ENCODE data around the gene SYTL5.
A peak's percentile ranks its signal among the peaks of the same experiment; 100 is the strongest.

SYTL5 gene

DNA sequence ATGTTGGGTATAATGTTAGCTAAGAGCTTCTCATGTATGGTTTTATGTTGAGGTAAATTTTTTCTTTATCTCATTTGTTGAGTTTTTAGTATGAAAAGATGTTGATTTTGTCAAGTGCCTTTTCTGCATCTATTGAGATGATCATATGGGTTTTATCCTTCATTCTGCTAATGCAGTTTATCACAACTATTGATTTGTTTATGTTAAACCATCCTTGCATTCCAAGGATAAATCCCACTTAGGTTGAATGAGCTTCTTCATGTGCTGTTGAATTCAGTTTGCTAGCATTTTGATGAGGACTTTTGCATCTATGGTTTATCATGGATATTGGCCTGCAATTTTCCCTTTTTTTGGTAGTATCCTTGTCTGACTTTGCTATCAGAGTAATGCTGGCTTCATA, 93.3 kb downstream of the SYTL5 start:
- DNase-seq: no peak

DNA sequence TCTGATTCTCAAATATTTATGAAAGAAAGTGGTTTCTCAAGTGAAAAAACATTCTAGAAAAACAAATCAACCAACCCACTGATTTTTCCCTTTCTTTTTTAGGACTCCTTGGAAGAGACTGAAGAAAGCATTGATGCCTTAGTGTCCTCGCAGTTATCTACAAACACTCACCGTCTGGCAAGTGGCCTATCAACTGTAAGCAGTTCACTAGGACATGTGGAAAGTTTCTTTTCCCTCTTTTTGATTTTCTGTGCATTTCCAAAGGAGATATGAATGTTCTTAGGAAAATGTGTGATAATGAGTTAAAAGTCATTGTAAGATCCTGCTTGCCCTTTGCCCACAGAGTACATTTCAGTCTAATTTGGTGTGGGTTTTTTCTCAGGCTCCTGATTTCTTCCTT, 95.9 kb downstream of the SYTL5 start:
- no peak for DNase-seq

DNA sequence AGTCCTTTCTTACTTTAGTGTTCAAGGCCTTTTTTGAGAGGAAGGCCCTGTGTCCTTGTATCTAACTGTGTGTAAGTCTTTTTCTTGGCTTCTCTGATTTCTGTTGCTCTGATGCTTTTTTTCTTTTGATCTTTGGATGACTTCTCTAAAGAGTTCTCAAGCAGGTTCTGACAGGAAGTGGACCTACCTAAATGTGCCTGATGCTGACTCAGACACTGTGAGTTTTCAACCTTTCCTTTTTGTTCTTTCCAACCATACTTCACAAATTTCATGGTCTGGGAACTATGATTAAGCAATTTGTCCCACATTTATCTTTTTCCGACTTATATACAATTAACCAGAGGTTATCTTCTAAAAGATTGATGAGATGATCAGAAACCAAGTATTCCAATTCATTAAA, 96.5 kb downstream of the SYTL5 start:
- DNase-seq: no peak

DNA sequence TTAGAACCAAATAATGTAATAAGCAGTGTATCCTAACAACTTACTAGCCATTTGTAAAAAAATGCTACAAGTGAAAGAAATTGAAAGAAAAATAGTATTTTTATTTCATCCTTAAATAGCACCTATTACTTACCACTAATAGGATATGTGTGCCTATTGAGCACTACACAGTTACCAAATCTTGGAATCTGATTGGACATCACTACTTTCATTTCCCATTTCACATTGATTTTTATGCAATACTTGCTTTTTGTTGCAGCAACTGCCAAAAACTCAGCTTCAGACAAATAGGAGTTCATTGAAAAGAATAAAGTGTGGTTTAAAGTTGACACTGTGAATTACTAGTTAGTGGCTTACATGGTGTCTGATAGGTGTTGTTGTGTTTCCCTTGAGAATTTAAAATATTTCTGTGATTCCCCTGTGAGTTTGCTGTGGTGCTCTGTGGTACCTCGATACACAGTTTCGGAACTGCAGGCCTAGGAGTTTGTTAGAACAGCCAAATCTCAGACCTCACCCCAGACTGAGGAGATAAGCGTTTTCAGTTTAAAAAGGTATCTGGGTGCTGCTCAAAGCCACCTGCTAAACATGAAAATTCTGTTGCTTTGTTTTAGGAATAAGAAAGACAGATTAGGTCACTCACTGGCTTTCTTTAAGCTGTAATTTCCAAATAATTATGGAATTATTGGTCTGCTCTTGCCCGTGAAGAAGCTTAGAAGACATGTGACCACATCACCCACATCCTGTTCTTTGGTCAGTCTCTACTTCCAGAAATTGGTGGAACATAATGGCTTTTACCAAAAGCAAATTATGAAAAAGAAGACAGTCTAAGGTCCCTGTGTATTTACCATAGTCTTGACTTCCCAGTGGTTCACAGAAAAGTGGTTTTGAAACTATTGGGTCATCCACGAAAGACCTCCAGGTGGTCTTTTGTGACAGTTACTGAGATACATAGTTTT, 97.8 kb downstream of the SYTL5 start:
- DNase-seq: no peak

DNA sequence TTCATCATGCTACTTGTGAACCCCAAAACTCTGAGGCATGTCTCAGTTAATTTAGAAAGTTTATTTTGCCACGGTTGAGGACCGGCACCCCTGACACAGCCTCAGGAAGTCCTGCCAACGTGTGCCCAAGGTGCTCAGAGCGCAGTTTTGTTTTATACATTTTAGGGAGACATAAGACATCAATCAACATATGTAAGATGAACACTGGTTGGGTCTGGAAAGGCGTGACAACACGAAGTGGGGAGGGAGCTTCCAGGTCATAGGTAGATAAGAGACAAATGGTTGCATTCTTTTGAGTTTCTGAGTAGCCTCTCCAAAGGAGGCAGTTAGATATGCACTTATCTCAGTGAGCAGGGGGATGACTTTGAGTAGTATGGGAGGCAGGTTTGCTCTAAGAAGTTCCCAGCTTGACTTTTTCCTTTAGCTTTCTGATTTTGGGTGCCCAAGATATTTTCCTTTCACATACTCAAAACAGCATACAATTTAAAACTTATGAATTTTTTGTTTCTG, 98.9 kb downstream of the SYTL5 start:
- DNase-seq: no peak

DNA sequence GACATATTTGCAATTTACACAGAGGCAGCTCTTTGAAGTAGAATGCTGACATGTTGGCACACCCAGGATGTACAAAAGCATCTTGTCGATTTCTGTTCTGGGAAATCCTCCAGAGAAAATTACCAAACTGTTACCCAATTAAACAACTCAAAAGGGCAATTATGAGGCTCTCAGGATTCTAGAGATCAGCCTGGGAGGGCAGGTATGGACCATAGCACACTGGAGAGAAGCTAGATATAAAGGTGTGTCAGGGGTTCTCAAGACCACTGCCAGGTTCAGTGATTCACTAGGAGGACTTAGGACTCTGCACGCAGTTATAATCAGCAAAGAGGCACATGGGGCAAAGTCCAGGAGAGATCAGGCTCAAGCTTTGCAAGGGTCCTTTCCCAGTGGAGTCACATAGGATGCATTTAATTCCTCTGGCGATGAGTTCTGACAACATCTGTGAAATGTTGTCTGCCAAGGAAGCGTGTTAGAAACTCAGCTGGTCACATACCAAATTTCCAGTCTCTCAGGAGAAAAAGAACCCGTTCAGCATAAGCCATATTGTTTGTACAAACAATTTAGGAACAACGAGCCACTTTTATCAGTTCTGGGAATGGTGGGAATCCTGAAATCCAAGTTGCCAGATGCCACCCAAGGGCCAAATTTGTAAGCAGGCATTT, 100.8 kb downstream of the SYTL5 start:
- DNase-seq: no peak

DNA sequence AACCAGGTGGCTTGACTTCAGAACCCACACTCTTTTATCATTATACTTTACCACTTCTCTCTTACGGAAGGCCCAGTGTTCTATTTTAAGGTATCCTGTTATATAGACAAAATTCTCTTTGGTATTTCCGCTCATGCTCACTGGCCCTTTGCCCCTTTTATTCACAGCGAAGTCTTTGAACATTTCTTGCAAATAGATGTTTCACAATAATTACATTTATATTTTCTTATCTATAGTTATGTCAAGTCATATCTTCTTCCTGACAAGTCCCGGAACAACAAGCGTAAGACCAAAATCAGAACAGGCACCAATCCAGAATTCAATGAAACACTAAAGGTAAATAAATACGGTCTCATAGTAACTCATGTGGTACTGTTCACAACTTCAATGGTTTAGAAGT, 102.0 kb downstream of the SYTL5 start:
- no peak for DNase-seq

DNA sequence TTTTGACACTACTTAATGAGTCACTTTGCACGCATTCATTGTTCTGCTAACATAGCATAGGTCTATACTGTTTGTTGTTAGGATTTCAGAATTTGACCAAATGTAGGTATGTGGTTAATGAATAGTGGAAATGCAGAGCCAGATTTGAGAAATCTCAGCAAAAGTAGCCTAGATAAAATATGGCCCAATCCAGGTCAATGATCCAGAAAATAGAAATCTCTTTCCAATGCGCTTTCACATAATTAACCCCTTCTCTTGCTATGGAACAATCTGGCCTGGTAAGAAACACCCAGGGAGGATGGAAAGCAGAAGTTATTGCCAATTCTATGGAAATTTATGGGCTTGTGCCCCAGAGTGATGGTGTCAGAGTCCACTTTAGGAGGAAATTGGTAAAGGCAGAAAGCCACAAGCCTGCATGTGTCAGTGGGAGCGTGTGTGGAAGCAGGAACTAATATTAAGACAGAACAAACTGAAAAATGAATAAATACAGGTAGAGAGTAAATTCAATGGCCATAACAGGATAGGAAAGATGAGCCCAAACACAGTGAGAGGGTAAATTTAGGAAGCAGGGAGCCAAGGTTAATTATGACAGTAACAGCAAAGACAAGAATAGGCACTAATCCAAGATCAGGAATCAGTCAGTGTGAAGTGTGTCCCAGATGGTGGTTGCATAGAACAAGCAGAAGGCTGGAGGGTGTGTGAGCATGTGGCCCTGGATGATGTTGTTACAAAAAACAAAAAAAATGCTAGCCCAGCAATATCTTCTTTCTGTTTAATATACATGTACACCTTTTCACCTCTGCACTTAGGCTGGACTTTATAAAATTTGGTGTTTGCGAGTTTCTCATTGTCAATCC, 102.9 kb downstream of the SYTL5 start:
- DNase-seq: peak in 1 of 2 experiments; percentile 1

DNA sequence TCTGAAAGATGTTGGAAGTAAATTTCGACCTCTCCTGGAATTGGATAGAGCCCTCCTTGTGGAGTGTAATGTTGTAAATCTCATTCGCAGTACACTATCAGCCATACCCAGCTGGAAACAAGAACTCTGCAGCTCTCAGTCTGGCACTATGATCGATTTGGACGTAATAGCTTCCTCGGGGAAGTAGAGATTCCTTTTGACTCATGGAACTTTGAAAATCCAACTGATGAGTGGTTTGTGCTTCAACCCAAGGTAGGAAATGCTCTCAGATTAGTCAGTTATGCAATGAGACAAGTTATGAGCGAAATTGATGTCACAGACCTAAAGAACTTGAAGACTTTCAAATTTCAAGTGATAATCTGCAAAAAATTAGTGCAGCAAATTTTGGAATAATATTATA, 103.9 kb downstream of the SYTL5 start:
- DNase-seq: no peak

DNA sequence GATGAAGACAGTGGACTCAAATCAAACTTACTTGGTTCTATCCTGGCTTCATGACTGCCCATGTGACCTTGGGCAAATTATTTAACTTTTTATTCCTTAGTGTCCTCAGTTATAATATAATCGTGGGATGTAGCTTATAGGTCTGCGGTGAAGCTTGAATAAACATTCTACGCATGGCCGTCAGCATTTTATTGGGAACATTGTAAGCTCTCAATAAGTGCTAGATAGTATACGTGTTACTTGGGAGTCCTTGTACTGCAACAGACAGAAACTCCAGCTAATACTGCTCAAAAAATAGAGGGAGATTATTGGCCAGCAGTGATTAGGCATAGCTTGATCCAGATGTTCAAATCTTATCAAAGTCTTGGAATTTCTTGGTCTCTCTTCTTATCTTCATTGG, 104.8 kb downstream of the SYTL5 start:
- no peak for DNase-seq

DNA sequence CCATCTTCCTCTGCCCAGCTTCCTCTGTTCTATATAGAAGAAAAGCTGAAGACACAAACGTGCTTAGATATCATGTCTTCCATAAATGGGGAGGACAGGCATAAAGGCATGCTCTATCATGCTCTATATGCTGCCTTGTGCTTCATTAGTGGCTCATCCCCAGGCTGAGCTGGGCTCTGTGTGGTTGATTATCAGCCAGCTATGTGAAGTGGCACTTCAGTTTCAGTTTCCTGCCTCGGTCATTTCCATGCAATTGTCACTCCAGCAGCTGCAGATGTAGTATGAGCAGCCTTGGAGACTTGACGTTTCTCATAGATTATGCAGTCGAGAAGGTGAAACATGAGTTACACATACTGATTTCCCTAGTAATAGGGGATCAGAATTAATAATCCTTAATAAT, 106.2 kb downstream of the SYTL5 start:
- DNase-seq: no peak

DNA sequence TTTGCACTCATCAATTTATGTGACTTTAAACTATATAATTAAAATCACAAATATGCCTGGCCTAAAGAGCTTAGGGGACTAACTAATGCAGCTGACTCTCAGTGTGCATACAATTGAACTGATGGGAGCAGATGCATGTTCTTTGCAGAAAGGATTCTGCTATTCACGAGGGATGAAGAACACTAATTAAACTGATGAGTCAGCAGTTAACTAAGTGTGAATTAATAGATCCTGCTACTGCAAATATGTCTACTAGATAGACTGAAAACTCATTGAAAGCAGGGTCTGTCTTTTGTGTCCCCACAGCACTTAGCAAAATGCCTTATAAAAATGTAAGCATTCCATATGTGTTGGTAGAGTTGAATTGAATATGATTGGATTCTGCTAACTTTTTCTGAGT, 110.4 kb downstream of the SYTL5 start:
- DNase-seq: no peak

DNA sequence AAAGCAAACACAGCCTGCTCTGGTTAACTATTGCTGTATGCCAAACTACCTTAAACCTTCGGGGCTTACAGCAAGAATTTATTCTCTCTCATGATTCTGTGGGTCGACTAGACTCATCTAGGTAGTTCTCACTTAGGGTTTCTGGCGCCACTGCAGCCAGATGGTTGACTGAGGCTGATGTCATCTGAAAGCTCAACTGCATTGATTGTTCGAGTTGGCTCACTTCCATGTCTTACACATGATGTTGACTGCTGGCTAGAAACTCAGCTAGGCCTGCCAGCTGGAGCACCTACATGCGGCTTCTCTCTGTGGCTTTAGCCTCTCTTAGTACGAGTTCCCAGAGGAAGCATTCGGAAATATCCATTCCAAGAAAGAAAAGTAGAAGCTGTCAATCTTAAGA, 111.1 kb downstream of the SYTL5 start:
- DNase-seq: peak; percentile 23 to 54

DNA sequence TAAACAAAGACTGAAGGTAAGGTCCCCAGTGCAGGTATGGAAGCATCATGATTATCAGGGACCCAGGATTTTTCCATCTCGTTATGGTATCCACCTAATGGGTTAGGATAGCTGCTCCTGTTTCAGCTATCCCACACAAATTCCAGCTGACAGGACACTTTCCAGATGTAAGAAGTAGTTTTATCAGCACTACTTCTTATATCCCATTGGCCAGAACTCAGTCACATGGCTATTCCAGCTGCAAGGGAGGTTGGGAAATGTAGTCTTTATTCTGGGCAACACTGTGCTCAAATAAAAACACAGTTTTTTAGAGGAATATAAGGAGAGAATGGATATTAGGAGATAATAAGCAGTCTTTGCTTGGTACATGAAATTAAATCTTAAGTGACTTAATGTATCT, 117.6 kb downstream of the SYTL5 start:
- no peak for DNase-seq

DNA sequence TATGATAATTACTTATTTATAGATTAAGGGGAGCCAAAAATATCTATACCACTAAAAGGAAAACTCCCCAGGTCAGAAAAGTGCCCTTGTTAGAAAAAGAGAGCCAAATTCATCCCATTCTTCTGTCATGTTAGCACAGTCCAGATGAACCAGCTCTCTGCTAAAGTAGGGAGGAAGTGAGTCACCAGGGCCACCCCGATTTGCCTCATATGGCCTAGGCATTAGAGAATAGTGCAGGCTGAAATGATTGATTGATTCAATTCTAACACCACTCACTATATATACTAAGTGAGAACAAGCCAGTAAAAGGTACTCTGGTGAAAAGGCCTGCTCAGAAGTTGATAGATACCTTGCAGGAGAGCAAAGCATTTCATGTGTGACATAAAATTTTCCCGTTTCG, 119.8 kb downstream of the SYTL5 start:
- no peak for DNase-seq

DNA sequence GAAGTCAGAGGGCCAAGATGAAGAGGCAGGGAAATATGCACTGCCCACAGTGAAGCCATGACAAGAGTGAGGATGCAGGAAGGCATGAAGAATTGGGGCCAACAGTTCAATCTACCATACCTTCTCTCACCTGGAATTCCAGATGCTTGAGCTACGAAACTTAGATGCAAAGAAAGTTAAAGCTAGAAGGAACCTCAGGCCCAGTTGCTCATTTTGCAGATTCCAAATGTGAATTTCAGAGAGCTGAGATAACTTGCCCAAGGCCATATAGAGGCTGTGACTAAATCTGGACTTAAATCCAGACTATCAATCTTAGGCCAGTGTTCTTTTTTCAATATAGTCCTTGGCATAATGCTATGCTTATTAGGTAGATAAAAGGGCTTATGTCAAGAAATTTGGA, 121.6 kb downstream of the SYTL5 start:
- no peak for DNase-seq

DNA sequence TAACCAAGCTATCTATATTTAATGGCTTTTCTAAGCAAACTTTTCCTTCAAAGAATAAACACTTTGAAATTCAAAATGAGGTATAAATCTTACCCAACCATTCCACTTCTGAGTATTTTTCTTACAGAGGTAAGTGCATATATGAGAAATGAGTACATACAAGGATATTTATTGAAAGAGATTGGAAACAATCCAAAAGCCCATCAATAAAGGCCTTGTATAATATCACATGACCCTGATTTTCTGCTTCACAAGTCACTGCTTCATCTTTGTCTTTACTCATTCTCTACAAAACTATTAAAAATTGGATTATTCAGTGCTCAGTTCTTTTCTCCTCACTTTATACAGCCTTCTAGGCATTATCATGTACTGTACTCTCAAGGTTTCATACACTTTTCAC, 123.0 kb downstream of the SYTL5 start:
- no peak for DNase-seq

DNA sequence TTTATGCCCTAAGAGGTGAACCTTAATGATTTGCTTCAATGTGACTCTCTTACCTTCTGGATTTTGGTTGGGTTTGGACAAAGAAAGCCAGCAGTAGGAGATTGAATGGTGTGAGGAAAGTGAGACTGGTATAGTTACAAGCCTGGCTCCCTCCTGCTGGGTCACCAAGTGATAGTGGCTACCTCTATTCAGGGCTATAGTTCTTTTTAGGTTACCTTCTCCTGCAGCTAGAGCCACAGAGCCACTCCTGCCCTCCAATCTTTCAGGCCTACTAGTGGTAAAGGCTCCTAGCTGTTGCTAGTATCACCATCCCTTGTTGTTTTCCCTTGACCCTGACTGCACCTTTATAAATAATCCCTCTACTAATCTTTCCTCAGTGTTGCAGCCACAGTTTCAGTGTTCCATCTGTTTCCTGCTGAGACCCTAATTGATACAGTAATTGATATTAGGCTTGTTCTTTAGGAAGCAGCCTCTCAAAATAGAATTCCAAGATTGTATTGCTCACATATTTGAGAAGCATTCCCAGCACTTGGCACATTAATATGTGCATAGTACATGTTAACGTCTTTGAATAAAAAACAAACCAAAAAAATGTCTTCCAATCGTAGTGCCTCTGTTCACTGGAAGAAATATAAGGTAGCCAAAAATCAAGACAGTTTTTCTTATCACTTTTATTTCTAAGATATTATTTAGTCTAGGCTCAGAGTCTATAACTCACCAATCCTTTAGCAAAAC, 132.0 kb downstream of the SYTL5 start:
- no peak for DNase-seq

DNA sequence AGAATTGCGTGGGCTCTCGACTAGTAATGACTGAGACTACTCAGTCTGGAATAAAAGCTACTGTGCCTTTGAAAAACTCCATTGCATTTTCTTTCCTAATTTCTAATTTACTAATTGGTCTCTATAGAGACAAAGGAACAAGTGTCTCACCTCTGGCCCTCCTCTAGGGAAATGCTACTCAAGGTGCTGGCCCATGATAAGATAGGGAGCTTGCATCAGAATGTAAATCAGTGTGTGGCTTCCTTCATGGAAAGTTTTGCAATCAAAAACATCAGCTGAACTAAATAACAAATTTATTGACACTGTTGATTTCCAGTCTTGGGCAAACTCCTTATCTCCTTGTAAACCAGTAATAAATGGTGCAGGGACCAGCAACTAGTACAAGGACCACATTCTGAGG, 132.5 kb downstream of the SYTL5 start:
- no peak for DNase-seq

DNA sequence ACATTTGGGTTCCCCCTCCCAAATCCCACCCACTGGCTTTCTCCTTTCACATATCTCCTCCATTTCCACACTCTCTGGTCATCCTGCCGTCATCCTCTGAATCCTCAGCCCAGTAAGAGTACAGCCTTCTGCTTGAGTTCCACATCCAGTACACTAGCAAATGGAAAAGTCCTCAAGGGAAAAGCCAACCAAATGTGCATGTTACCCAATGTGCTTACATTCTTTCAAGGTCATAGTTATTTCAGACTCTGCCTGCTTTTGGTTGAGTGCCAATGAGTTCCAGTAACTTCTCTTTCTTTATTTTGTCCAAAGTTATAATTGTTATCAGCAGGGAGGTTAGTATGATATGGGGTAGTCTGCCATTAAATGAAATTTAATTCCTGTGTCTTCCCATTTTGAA, 136.3 kb downstream of the SYTL5 start:
- no peak for DNase-seq

DNA sequence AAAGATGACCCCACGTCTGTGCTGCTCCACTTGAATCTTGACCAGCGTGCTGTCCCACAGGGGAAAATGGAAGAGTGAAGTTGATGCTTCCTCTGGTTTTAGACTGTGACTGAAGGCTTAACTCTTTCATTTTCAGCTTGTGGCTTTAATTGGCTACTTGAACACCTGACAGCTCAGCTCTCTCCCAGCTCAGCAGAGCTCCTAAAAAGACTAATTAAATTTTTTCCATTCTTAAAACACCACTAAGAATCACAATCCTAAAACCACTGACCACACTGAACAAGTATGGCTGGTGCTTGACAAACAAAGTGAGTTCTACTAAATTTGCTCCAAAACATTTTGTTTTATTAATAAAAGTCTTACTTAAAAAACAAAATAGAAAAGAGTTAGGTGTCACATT, 142.7 kb downstream of the SYTL5 start:
- DNase-seq: no peak

DNA sequence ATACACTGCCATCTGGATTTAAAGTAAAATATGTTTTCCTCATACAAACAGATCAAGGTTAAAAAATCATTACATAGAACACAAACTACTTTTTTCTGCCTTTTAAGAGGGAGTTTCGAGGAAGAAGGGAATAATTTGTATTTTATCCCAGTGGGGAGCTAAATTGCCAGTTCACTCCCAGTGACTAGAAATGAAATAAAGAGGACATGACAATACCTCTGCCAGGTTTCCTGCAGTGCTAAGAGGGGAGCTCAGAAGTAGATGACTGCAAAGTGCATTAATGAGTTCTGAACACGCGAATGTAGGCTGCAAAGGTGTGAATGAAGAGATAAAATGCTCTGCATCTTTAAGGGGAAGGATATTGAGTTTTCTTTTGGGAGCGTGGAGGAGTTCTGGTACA, 144.6 kb downstream of the SYTL5 start:
- peak in 1 of 2 experiments; percentile 66 for DNase-seq

DNA sequence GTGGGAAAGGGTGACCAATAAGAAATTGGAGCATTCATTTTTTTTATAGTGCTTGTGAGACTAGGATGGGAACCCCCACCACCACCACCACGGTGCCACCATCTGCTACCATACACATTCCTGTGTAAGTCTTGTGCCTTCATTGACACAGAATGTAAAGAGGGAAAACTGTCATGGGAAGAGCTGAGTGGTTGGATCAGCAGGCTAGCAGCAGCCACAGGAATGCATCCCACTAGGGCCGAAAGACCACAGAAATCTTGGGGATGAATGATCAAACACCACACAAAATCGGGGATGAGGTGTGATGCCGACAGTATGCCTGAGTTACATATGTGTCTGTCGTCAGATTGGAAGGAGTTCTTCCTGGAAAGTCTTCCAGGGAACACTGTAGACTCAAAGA, 145.1 kb downstream of the SYTL5 start:
- DNase-seq: no peak
